Neutrophil (primary cell): ENCODE data around the gene CRYBG1.
A peak's percentile ranks its signal among the peaks of the same experiment; 100 is the strongest.

Source experiments
- H3K27ac ChIP-seq: fragments of 200-600 bp; sonication (generic); 2 replicates; pipeline ENCODE4 v1.5.1; 2016; ENCODE audit warnings: mild to moderate bottlenecking, moderate library complexity
- H3K27me3 ChIP-seq: fragments of 200-600 bp; sonication (generic); 2 replicates; pipeline ENCODE4 v1.6.0; 2016; ENCODE audit warnings: mild to moderate bottlenecking
- H3K36me3 ChIP-seq: fragments of 200-600 bp; sonication (generic); 2 replicates; pipeline ENCODE4 v1.5.1; 2017
- H3K4me1 ChIP-seq, 2 experiments: fragments of 200-600 bp in 1 of 2; sonication (generic) in 1 of 2; 1 replicate in 1 of 2; 2 replicates in 1 of 2; pipeline versions ENCODE4 v1.5.1 to v1.6.1; 2013 to 2016; ENCODE audit warnings: low read depth in 1 of 2, low read length in 1 of 2, mild to moderate bottlenecking in 1 of 2, moderate library complexity in 1 of 2; ENCODE audit not compliant: control insufficient read depth in 1 of 2, insufficient read depth in 1 of 2
- H3K4me3 ChIP-seq, 2 experiments: fragments of 200-600 bp in 1 of 2; sonication (generic) in 1 of 2; 1 replicate in 1 of 2; 2 replicates in 1 of 2; pipeline ENCODE4 v1.5.1; 2013 to 2016; ENCODE audit warnings: low read depth in 1 of 2, low read length in 1 of 2, mild to moderate bottlenecking in 1 of 2, moderate library complexity in 1 of 2
- H3K9me3 ChIP-seq: fragments of 200-600 bp; sonication (generic); 2 replicates; pipeline ENCODE4 v1.5.1; 2016
- CTCF ChIP-seq: fragments of 200-600 bp; sonication (generic); IDR thresholded peaks from 2 replicates; pipeline ENCODE4 v1.5.1; 2016; ENCODE audit warnings: antibody characterized with exemption

Gene CRYBG1

GRCh38 chr6:106490436-106490835 is 129.9 kb downstream of the CRYBG1 start:
- Histone ChIP-seq H3K4me3 (no peak overlapping the region), H3K9me3 (no peaks in the 10 kb centered on the region), H3K27ac (no peak overlapping the region), H3K36me3 (no peaks in the 10 kb centered on the region), H3K4me1 (peaks cover 7 to 12% of the 10 kb centered on the region in 2 experiments), H3K27me3 (no peaks in the 10 kb centered on the region)
- no peak for TF ChIP-seq CTCF

DNA sequence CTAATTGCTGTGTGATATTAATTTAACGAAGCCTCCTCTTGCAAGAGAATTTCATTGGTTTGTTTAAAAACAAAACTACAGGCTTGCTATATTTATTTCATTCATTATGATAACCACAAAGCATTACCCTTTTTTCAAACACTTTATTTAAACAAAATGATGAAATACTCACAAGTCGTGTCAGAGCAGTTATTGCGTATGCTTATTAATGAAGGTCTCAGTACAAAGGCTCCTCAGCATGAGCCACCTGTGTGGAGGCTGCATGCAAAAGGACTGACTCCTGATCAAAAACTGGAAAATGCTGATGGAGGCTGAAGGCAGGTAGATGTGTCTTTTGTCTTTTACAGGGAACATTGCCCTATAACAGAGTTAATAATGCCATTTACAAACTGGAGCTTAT is 130.5 kb downstream of the CRYBG1 start:
- peaks cover 7 to 12% of the 10 kb centered on the region in 2 experiments for H3K4me1 ChIP-seq
- no peaks in the 10 kb centered on the region for H3K36me3 ChIP-seq
- no peak overlapping the region for H3K27ac ChIP-seq
- no peaks in the 10 kb centered on the region for H3K27me3 ChIP-seq
- no peak for TF ChIP-seq CTCF
- no peaks in the 10 kb centered on the region for H3K9me3 ChIP-seq
- no peak overlapping the region for H3K4me3 ChIP-seq

DNA sequence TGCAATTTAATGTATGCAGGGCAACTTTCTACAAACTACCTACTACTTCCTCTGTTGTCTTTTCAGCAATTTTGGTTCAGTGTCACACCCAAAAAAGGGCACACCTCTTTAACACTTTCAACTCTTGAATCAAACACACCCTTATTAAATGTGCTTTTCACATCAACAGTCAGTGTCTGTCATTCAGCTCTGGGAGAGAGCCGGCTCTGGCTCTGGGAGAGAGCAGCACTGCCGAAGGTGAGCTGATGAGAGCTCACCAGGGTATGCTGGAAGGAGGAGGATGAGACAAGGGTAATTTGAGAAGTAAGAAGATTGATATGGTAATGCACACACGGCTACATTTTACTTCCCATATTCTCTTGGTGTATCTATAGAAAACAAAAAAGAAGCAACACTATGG is 134.5 kb downstream of the CRYBG1 start:
- Histone ChIP-seq H3K4me1 (peaks cover 18 to 21% of the 10 kb centered on the region in 2 experiments), H3K27me3 (no peaks in the 10 kb centered on the region), H3K36me3 (no peaks in the 10 kb centered on the region), H3K9me3 (no peaks in the 10 kb centered on the region), H3K27ac (peak overlapping the region; percentile 37), H3K4me3 (no peak overlapping the region)
- TF ChIP-seq CTCF: no peak

- TF ChIP-seq CTCF: no peak
- peak overlapping the region; percentile 28 for H3K27ac ChIP-seq
- H3K27me3 ChIP-seq: no peaks in the 10 kb centered on the region
- no peaks in the 10 kb centered on the region for H3K9me3 ChIP-seq
- H3K36me3 ChIP-seq: no peaks in the 10 kb centered on the region
- no peak overlapping the region for H3K4me3 ChIP-seq
- peaks cover 19 to 21% of the 10 kb centered on the region in 2 experiments for H3K4me1 ChIP-seq
These were observed 136.3 kb downstream of the CRYBG1 start for GRCh38 chr6:106496823-106497222.

DNA sequence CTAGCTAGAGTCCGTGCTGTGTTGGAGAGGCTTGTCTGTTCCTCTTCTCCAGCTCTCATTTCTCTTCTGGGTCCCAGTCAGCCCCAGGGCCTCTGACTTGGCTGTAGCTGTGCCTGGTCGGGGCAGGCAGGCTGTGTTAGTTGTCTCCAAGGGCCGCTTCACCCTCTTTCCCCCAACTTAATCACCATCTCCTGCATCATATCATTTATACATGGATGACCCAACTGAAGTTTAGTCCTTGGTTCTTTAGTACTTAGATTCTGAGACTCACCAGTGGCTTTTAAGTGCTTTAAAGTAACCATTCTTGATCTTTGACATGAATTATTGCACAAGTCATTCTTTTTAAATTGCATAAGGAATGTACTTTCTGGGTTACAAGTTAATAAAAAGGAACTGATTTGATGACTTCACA is 141.4 kb downstream of the CRYBG1 start:
- Histone ChIP-seq H3K4me3 (no peak overlapping the region), H3K9me3 (no peaks in the 10 kb centered on the region), H3K4me1 (peaks cover 8 to 24% of the 10 kb centered on the region in 2 experiments), H3K27ac (no peak overlapping the region), H3K27me3 (no peaks in the 10 kb centered on the region), H3K36me3 (no peaks in the 10 kb centered on the region)
- no peak for TF ChIP-seq CTCF

- Histone ChIP-seq H3K27ac (no peak overlapping the region), H3K36me3 (no peaks in the 10 kb centered on the region), H3K9me3 (no peaks in the 10 kb centered on the region), H3K4me1 (peaks cover 3 to 18% of the 10 kb centered on the region in 2 experiments), H3K27me3 (no peaks in the 10 kb centered on the region), H3K4me3 (no peak overlapping the region)
- no peak for TF ChIP-seq CTCF
These were observed 142.0 kb downstream of the CRYBG1 start for GRCh38 chr6:106502559-106502958.
